Natural killer cell (primary cell): Measurements from ENCODE around the gene GALNT15. TPM values are rescaled to one million over a fixed set of nuclear protein-coding genes. Genes with fewer than 3 reads are reported as not detected.

Experiments
- ATAC-seq, 3 donors: fragments of 150-1000 bp in 2 of 3; fragments of 200-7000 bp in 1 of 3; cut with Tn5 transposase; 1 replicate in 1 of 3; 2 replicates in 2 of 3; pipeline ENCODE4 v1.10.0; 2021; ENCODE audit warnings: mild to moderate bottlenecking in 2 of 3, moderate library complexity in 2 of 3
- DNase-seq, 2 donors: peaks; one replicate each; pipeline versions ENCODE4 v3.0.0 to v3.0.0-alpha.2; 2013 to 2021; ENCODE audit warnings: mixed read lengths in 1 of 2
- H3K27ac ChIP-seq: one replicate; pipeline ENCODE4 v1.5.1; 2013; ENCODE audit warnings: mild to moderate bottlenecking, low read length
- H3K27me3 ChIP-seq: one replicate; pipeline ENCODE4 v1.6.1; 2013; ENCODE audit warnings: low read length; ENCODE audit not compliant: control insufficient read depth, insufficient read depth
- H3K36me3 ChIP-seq: one replicate; pipeline ENCODE4 v1.6.1; 2013; ENCODE audit warnings: low read length; ENCODE audit not compliant: control insufficient read depth, insufficient read depth
- H3K4me1 ChIP-seq: one replicate; pipeline ENCODE4 v1.6.1; 2013; ENCODE audit warnings: low read length; ENCODE audit not compliant: control insufficient read depth, insufficient read depth
- H3K4me3 ChIP-seq: one replicate; pipeline ENCODE4 v1.5.1; 2013; ENCODE audit warnings: low read length
- H3K9me3 ChIP-seq: one replicate; pipeline ENCODE4 v1.6.1; 2013; ENCODE audit warnings: low read length; ENCODE audit not compliant: control insufficient read depth, insufficient read depth
- H3K27ac Mint-ChIP-seq, 2 donors: one replicate each; pipeline ENCODE4 v1.8.0; 2022; ENCODE audit warnings: mild to moderate bottlenecking in 2 of 2, mixed read lengths in 2 of 2, moderate library complexity in 1 of 2
- H3K27me3 Mint-ChIP-seq, 2 donors: one replicate each; pipeline ENCODE4 v1.8.0; 2022; ENCODE audit warnings: low read depth in 2 of 2, mixed read lengths in 2 of 2
- H3K36me3 Mint-ChIP-seq: one replicate; pipeline ENCODE4 v1.8.0; 2022; ENCODE audit warnings: mixed read lengths
- H3K4me1 Mint-ChIP-seq, 2 donors: one replicate each; pipeline ENCODE4 v1.8.0; 2022; ENCODE audit warnings: mixed read lengths in 2 of 2
- H3K4me3 Mint-ChIP-seq: one replicate; pipeline ENCODE4 v1.8.0; 2022; ENCODE audit warnings: mild to moderate bottlenecking, moderate library complexity, mixed read lengths
- H3K9me3 Mint-ChIP-seq, 2 donors: one replicate each; pipeline ENCODE4 v1.8.0; 2022; ENCODE audit warnings: mixed read lengths in 2 of 2
- WGBS: methylation state at CpG from one replicate; pipeline ENCODE4 v1.1.7; 2013; ENCODE audit warnings: missing lambda C conversion rate; ENCODE audit not compliant: insufficient coverage; 5-methylcytosine and 5-hydroxymethylcytosine counted together
- intact Hi-C: fragments of 100-400 bp; cut with micrococcal nuclease; formaldehyde crosslinking; loops from one replicate; pipeline ENCODE4 v1.14.2; 2022
- total RNA-seq, 4 donors: library from RNA; stranded (reverse); fragments of 120-200 nt in 1 of 4; gene quantifications; one replicate each; pipeline versions ENCODE4 v1.2.3 to v1.2.4, GENCODE V29; 2013 to 2022
- TF ChIP-seq, protein P1 (sequence below): fragments of 200-600 bp; IDR thresholded peaks from one replicate; pipeline ENCODE4 v1.8.0; 2022; ENCODE audit warnings: antibody characterized with exemption

Gene GALNT15
- total RNA-seq, 3 donors from 2014 or later (not counting 1 experiment from before 2014, with no cell fraction given), result not detected

DNA sequence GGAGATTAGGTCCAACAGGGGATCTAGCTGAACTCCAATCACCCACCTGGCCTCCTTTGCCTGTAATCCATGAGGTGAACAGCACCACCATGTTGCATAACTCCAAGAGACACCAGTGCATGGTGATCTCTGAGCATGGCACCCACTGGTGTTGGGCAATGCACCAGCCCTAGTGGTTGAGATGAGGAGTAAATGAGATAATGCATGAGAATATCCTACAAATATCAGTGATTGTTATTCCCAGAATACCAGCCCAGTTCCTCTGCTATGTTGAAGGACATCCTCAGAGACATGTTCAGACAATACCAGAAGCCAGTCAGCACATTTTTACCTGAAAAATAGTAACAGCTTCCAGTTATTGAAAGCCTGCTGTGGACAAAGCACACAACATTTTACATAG, 14.7 kb downstream of the GALNT15 start:
- H3K4me1 Mint-ChIP-seq, result peaks cover 8 to 9% of the 10 kb centered on the region in 2 donors
- peaks cover 2 to 8% of the 10 kb centered on the region in 2 donors for H3K27me3 Mint-ChIP-seq
- Histone ChIP-seq H3K9me3 (no peaks in the 10 kb centered on the region), H3K27me3 (no peaks in the 10 kb centered on the region), H3K4me3 (no peak overlapping the region), H3K27ac (no peak overlapping the region), H3K4me1 (no peaks in the 10 kb centered on the region), H3K36me3 (no peaks in the 10 kb centered on the region)
- H3K36me3 Mint-ChIP-seq, result no peaks in the 10 kb centered on the region
- H3K9me3 Mint-ChIP-seq, result no peaks in the 10 kb centered on the region
- H3K4me3 Mint-ChIP-seq, result no peak overlapping the region
- intact Hi-C loops, result no loop called here
- ATAC-seq (no peak), DNase-seq (no peak)
- TF ChIP-seq, protein P1, sequence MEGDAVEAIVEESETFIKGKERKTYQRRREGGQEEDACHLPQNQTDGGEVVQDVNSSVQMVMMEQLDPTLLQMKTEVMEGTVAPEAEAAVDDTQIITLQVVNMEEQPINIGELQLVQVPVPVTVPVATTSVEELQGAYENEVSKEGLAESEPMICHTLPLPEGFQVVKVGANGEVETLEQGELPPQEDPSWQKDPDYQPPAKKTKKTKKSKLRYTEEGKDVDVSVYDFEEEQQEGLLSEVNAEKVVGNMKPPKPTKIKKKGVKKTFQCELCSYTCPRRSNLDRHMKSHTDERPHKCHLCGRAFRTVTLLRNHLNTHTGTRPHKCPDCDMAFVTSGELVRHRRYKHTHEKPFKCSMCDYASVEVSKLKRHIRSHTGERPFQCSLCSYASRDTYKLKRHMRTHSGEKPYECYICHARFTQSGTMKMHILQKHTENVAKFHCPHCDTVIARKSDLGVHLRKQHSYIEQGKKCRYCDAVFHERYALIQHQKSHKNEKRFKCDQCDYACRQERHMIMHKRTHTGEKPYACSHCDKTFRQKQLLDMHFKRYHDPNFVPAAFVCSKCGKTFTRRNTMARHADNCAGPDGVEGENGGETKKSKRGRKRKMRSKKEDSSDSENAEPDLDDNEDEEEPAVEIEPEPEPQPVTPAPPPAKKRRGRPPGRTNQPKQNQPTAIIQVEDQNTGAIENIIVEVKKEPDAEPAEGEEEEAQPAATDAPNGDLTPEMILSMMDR, result no peak
- no peak overlapping the region for H3K27ac Mint-ChIP-seq

DNA sequence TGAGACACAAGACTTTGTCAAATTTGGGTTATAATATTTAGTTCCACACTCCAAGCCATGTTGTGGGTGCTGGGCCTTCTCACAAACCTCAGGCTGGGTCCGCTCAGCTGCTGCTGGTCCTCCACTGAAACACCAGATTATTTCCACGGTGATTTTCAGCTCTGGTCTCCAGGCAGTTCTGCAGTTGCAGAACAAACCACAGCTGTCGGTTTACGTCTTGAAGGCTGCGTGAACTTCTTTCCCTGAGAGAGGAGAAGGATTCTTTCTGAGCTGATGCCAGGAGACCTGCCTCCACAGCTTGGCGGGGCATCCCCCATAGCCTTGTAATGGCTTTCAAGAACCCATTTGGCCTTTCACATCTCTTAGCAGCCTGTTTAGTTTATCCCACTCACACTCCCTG, 16.2 kb downstream of the GALNT15 start:
- TF ChIP-seq, protein P1, result no peak
- DNase-seq, result no peak
- H3K36me3 ChIP-seq, result no peaks in the 10 kb centered on the region
- WGBS, result 90% methylated on average over 6 of the region's 6 CpGs
- no peaks in the 10 kb centered on the region for H3K4me1 ChIP-seq
- no peaks in the 10 kb centered on the region for H3K9me3 ChIP-seq
- Mint-ChIP-seq H3K4me1 (peaks cover 8 to 9% of the 10 kb centered on the region in 2 donors), H3K27me3 (peaks cover 2 to 8% of the 10 kb centered on the region in 2 donors), H3K4me3 (no peak overlapping the region), H3K36me3 (no peaks in the 10 kb centered on the region), H3K9me3 (no peaks in the 10 kb centered on the region), H3K27ac (no peak overlapping the region)
- ATAC-seq, result no peak
- intact Hi-C loops, result no loop called here
- no peak overlapping the region for H3K27ac ChIP-seq
- H3K4me3 ChIP-seq, result no peak overlapping the region
- H3K27me3 ChIP-seq, result no peaks in the 10 kb centered on the region

DNA sequence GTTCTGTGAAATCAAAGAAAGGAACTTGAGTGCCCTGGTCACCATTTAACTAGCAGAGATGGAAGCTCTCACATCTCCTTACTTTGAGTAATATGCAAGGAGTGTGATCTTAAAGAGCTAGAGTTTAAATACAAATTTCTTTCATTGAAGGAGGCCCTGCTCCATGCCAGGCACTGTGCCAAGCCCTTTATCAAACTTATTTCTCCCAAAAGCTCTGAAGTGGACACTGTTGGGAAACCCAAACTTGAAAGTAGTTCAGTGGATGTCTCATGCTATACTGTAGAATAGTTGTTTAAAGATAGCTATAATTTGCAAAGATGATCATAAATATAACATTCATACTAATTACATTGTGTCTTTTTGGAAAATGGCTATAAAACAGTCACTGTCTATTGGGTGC, 17.1 kb downstream of the GALNT15 start:
- Mint-ChIP-seq H3K9me3 (no peaks in the 10 kb centered on the region), H3K27me3 (peaks cover 2 to 8% of the 10 kb centered on the region in 2 donors), H3K36me3 (no peaks in the 10 kb centered on the region), H3K27ac (no peak overlapping the region), H3K4me3 (no peak overlapping the region), H3K4me1 (peaks cover 2 to 3% of the 10 kb centered on the region in 2 donors)
- ATAC-seq (no peak), DNase-seq (no peak)
- H3K9me3 ChIP-seq, result no peaks in the 10 kb centered on the region
- H3K36me3 ChIP-seq, result no peaks in the 10 kb centered on the region
- TF ChIP-seq, protein P1, result no peak
- H3K27me3 ChIP-seq, result no peaks in the 10 kb centered on the region
- no peaks in the 10 kb centered on the region for H3K4me1 ChIP-seq
- no peak overlapping the region for H3K27ac ChIP-seq
- intact Hi-C loops, result no loop called here
- H3K4me3 ChIP-seq, result no peak overlapping the region

DNA sequence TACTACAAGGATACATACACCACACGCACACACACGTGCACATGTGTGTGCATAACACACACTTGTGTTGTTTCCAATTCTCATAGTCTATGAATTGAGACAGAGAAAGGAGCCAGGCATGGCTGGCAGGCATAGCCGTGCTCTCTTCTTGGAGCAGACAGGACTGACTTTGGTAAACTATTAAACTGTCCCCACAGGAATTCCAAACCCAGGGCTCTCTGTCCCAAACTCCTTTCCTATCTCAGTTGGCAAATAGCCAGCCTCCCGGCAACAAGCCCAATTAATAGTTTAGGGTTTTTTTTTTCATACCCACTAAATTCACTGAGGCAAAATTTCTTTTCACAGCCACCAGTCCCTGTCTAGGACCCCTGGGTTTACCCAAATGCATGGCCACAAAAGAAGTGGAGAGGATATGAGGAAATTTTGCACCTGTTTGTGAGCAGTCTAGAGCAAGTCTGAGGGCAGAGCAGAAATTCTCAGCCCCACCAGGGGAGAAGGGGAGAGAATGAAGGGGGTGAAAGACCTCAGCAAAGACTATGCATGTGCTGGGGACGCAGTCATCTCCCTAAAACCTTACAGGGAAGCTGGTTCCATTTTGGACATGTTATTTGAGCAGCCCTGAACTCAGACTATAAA, 17.8 kb downstream of the GALNT15 start:
- 86% methylated on average over 4 of the region's 5 CpGs for WGBS
- H3K9me3 ChIP-seq, result no peaks in the 10 kb centered on the region

More for the DNA sequence above, 17.8 kb downstream of the GALNT15 start:
- Histone ChIP-seq H3K36me3 (no peaks in the 10 kb centered on the region), H3K27me3 (no peaks in the 10 kb centered on the region), H3K4me3 (no peak overlapping the region), H3K27ac (no peak overlapping the region), H3K4me1 (no peaks in the 10 kb centered on the region)
- ATAC-seq (no peak), DNase-seq (no peak)
- H3K4me1 Mint-ChIP-seq, result no peaks in the 10 kb centered on the region
- no peak overlapping the region for H3K27ac Mint-ChIP-seq
- TF ChIP-seq, protein P1, result no peak
- intact Hi-C loops, result no loop called here
- peaks cover 2 to 8% of the 10 kb centered on the region in 2 donors for H3K27me3 Mint-ChIP-seq
- no peak overlapping the region for H3K4me3 Mint-ChIP-seq
- H3K9me3 Mint-ChIP-seq, result no peaks in the 10 kb centered on the region
- no peaks in the 10 kb centered on the region for H3K36me3 Mint-ChIP-seq
